HepG2 (cell line): ENCODE results near the gene TOX2. TPM values are rescaled to one million over a fixed set of nuclear protein-coding genes. Genes with fewer than 3 reads are reported as not detected.

Source experiments
- ATAC-seq: fragments of 200-7000 bp; cut with Tn5 transposase; 3 replicates; pipeline ENCODE4 v1.9.1; 2020; ENCODE audit warnings: mild to moderate bottlenecking, moderate library complexity
- BruUV-seq: library from RNA; stranded (reverse); fragments of 400-500 nt; replicated peaks from 2 replicates; lab custom pipeline; 2021; lab: Mats Ljungman, UMichigan
- CTCF ChIA-PET: fragments of 300-600 bp; formaldehyde crosslinking; extraction: SDS; loops from one replicate; lab custom pipeline; 2021; ENCODE audit warnings: low total read pairs, inconsistent platforms, low intra/inter-chr PET ratio; lab: Yijun Ruan, JAX
- POLR2A ChIA-PET: fragments of 350-600 bp; sonication (Branson Sonifier 250); formaldehyde crosslinking; loops from one replicate; lab custom pipeline; 2020; ENCODE audit warnings: antibody characterized with exemption, inconsistent platforms; lab: Yijun Ruan, JAX
- DNase-seq: peaks from one replicate; pipeline ENCODE4 v3.0.0-alpha.2; 2015; ENCODE audit warnings: low spot score
- FAIRE-seq: peaks from 3 replicates; lab custom pipeline; 2011; peaks lifted over from hg19 to GRCh38; lab: Jason Lieb, UNC
- H2AFZ ChIP-seq: one replicate; pipeline ENCODE4 v1.6.1; 2011; ENCODE audit warnings: low read length, inconsistent platforms
- H3K27ac ChIP-seq: fragments of 300-600 bp; 3 replicates; pipeline ENCODE4 v1.8.0; 2011; ENCODE audit warnings: mixed run types, mild to moderate bottlenecking, mixed read lengths, low read length, inconsistent platforms; ENCODE audit not compliant: insufficient read depth; ENCODE audit errors: extremely low read length
- H3K27me3 ChIP-seq, 2 experiments: fragments of 200-600 bp in 1 of 2; 2 replicates in 1 of 2; 3 replicates in 1 of 2; pipeline versions ENCODE4 v1.6.0 to v1.8.0; 2011; ENCODE audit warnings: low read length in 2 of 2, mild to moderate bottlenecking in 2 of 2, moderate library complexity in 2 of 2, inconsistent platforms in 1 of 2; ENCODE audit not compliant: insufficient read depth in 2 of 2, control insufficient read depth in 1 of 2
- H3K36me3 ChIP-seq, 2 experiments: fragments of 200-600 bp in 1 of 2; replicated peaks in 1 of 2; 2 replicates in 1 of 2; 3 replicates in 1 of 2; pipeline versions ENCODE4 v1.5.1 to v1.8.0; 2011; ENCODE audit warnings: low read length in 2 of 2, inconsistent platforms in 1 of 2; ENCODE audit not compliant: insufficient read depth in 2 of 2, control insufficient read depth in 1 of 2
- H3K4me1 ChIP-seq: 2 replicates; pipeline ENCODE4 v1.5.1; 2012; ENCODE audit warnings: low read length, inconsistent platforms; ENCODE audit not compliant: insufficient read depth
- H3K4me2 ChIP-seq: 2 replicates; pipeline ENCODE4 v1.6.0; 2011; ENCODE audit warnings: low read depth, low read length, inconsistent platforms
- H3K4me3 ChIP-seq, 3 experiments: fragments of 200-600 bp in 1 of 3; sonication (generic), shearing (Covaris generic) in 1 of 3; replicated peaks in 1 of 3; 2 replicates each; pipeline ENCODE4 v1.5.1; 2011 to 2016; ENCODE audit warnings: low read length in 3 of 3, inconsistent platforms in 2 of 3, low read depth in 2 of 3, mild to moderate bottlenecking in 2 of 3, control low read depth in 1 of 3, mixed read lengths in 1 of 3; ENCODE audit not compliant: insufficient read depth in 1 of 3
- H3K79me2 ChIP-seq: one replicate; pipeline ENCODE4 v1.6.1; 2011; ENCODE audit warnings: low read length, inconsistent platforms; ENCODE audit not compliant: insufficient read depth
- H3K9ac ChIP-seq: 2 replicates; pipeline ENCODE4 v1.6.0; 2011; ENCODE audit warnings: mild to moderate bottlenecking, low read depth, low read length, inconsistent platforms; ENCODE audit not compliant: insufficient read depth
- H3K9me3 ChIP-seq: 2 replicates; pipeline ENCODE4 v1.5.1; 2012; ENCODE audit warnings: mild to moderate bottlenecking, low read length
- H4K20me1 ChIP-seq: 2 replicates; pipeline ENCODE4 v1.6.0; 2011; ENCODE audit warnings: inconsistent platforms, mild to moderate bottlenecking, low read length, moderate library complexity; ENCODE audit not compliant: insufficient read depth
- ARNT ChIP-seq: fragments of 450-650 bp; IDR thresholded peaks from 2 replicates; pipeline ENCODE4 v1.6.1; 2017
- CBX1 ChIP-seq: IDR thresholded peaks from one replicate; pipeline ENCODE4 v1.6.1; 2016; ENCODE audit warnings: antibody characterized with exemption, low read depth
- FOXC1 ChIP-seq: sonication (generic); formaldehyde crosslinking; IDR thresholded peaks from 2 replicates; pipeline ENCODE4 v1.8.0; 2022; ENCODE audit warnings: mild to moderate bottlenecking, missing genetic modification reagents, borderline replicate concordance
- HCFC1 ChIP-seq: fragments of 150-350 bp; IDR thresholded peaks from 2 replicates; pipeline ENCODE4 v1.6.1; 2014; ENCODE audit warnings: low read depth, low read length
- HNF4A ChIP-seq: sonication (generic); formaldehyde crosslinking; IDR thresholded peaks from 2 replicates; pipeline ENCODE4 v1.4.0; 2020; ENCODE audit warnings: missing genetic modification reagents
- NFE2L1 ChIP-seq: sonication (generic); formaldehyde crosslinking; IDR thresholded peaks from 2 replicates; pipeline ENCODE4 v1.4.0; 2020; ENCODE audit warnings: missing genetic modification reagents, mild to moderate bottlenecking, borderline replicate concordance
- PRPF4 ChIP-seq: fragments of 200-400 bp; formaldehyde crosslinking; IDR thresholded peaks from 2 replicates; pipeline ENCODE4 v1.6.1; 2016; ENCODE audit warnings: low read length, low read depth; ENCODE audit not compliant: poor library complexity, severe bottlenecking
- SIX1 ChIP-seq: sonication (generic); formaldehyde crosslinking; IDR thresholded peaks from 2 replicates; pipeline ENCODE4 v1.4.0; 2020; ENCODE audit warnings: missing genetic modification reagents, borderline replicate concordance
- ZFP62 ChIP-seq: sonication (generic); formaldehyde crosslinking; IDR thresholded peaks from 2 replicates; pipeline ENCODE4 v1.4.0; 2020; ENCODE audit warnings: missing genetic modification reagents
- ZNF24 ChIP-seq: fragments of 450-650 bp; IDR thresholded peaks from 2 replicates; pipeline ENCODE4 v1.6.1; 2017; ENCODE audit warnings: antibody characterized with exemption, mild to moderate bottlenecking
- ZNF652 ChIP-seq: IDR thresholded peaks from 2 replicates; pipeline ENCODE4 v1.6.1; 2016; ENCODE audit warnings: low read depth, borderline replicate concordance
- ZNF7 ChIP-seq: IDR thresholded peaks from 2 replicates; pipeline ENCODE4 v1.6.1; 2016; ENCODE audit warnings: missing biosample characterization, missing genetic modification reagents
- ZNF782 ChIP-seq: sonication (generic); formaldehyde crosslinking; IDR thresholded peaks from 2 replicates; pipeline ENCODE4 v1.4.0; 2020; ENCODE audit warnings: missing genetic modification reagents, mild to moderate bottlenecking, borderline replicate concordance
- ZNF891 ChIP-seq: sonication (generic); formaldehyde crosslinking; IDR thresholded peaks from 2 replicates; pipeline ENCODE4 v1.5.0; 2020; ENCODE audit warnings: mild to moderate bottlenecking, missing genetic modification reagents
- WGBS: methylation state at CpG from one replicate; pipeline ENCODE4 v1.1.6; 2017; ENCODE audit warnings: low lambda C conversion rate; 5-methylcytosine and 5-hydroxymethylcytosine counted together
- in situ Hi-C: cut with HindIII; loops from 2 replicates; pipeline ENCODE4 v1.10.0; 2017; ENCODE audit warnings: low pct_unique_long_range_greater_than_20kb; ENCODE audit not compliant: extremely low pct_ligation_motif_present
- intact Hi-C: fragments of 100-400 bp; cut with micrococcal nuclease; formaldehyde crosslinking; loops from one replicate; pipeline ENCODE4 v1.10.0; 2022; ENCODE audit not compliant: unreplicated experiment
- polyA plus RNA-seq, 8 experiments: library from polyadenylated mRNA; depleted of rRNA in 3 of 8; stranded (reverse) in 7 of 8; unstranded in 1 of 8; fragments of >200 nt; fragmentation: Illumina TruSeq in 4 of 8; extraction: Trizol in 4 of 8; gene quantifications; 2 replicates each; pipeline versions ENCODE4 v1.2.1 to v1.2.3, GENCODE V29; 2011 to 2016; ENCODE audit warnings: low read depth in 4 of 8, missing spikeins in 1 of 8, mixed read lengths in 1 of 8; ENCODE audit not compliant: insufficient read depth in 1 of 8
- total RNA-seq, 5 experiments: library from RNA; depleted of rRNA; stranded (reverse); fragments of >200 nt; fragmentation: Illumina TruSeq; extraction: Trizol; gene quantifications; 2 replicates each; pipeline ENCODE4 v1.2.3, GENCODE V29; 2016; ENCODE audit warnings: low read depth in 1 of 5
- TF ChIP-seq, protein P1 (sequence below): sonication (generic); formaldehyde crosslinking; IDR thresholded peaks from 2 replicates; pipeline ENCODE4 v1.4.0; 2020; ENCODE audit warnings: missing genetic modification reagents
- TF ChIP-seq, protein P2 (sequence below): sonication (generic); formaldehyde crosslinking; IDR thresholded peaks from 2 replicates; pipeline ENCODE4 v1.5.0; 2020; ENCODE audit warnings: mild to moderate bottlenecking, low read depth, missing genetic modification reagents, borderline replicate concordance
- TF ChIP-seq, protein P3 (sequence below): sonication (generic); formaldehyde crosslinking; IDR thresholded peaks from 2 replicates; pipeline ENCODE4 v1.4.0; 2020; ENCODE audit warnings: missing genetic modification reagents

TOX2 gene
- total and polyA plus RNA-seq, 2 of the 13 experiments (the other 11 are each of a cell fraction or from before 2014, with no cell fraction given): not detected

DNA sequence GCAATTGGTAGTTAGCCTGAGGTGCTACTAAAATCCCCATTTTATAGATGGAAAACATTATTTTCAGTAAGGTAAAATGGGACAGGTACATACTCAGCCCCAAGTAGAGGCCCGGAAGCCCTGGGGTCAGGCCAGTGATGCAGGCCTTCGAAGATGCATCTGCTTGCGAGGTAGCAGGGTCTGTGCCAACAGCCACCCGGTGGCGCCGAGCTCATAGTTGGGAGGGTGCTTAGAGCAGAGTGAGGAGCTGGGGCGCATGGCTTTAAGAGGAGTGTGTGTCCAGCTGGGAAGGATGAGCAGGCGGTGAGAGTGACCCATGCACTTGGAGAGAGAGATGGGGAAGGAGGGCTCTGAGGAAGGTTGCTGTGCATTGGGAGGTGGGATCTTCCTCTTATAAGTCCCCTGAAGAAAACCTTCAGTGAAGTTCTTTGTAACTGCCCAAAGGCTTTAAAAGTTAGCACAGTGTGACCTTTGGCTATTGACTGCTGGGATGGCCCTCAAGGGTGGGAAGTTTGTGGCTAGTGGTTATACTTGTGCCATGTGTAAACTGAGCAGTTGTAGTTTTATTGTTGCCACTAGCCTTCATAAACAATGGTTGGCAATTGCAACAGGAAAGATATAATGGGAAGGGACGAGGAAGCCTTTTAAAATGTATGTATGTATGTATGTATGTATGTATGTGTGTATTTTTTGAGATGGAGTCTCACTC, 71.1 kb downstream of the TOX2 start:
- no peaks in the 10 kb centered on the region; the same call in 1 of the 2 replicates for H4K20me1 ChIP-seq
- no peak overlapping the region for H3K27ac ChIP-seq
- no peaks in the 10 kb centered on the region for H3K4me1 ChIP-seq
- no peak overlapping the region for H3K4me3 ChIP-seq
- BruUV-seq: no TSS peak
- H3K36me3 ChIP-seq: no peaks in the 10 kb centered on the region
- H3K9ac ChIP-seq: no peak overlapping the region
- no peak; the same call in 2 of the 3 replicates for ATAC-seq
- ChIA-PET CTCF (no interaction called here), POLR2A (no interaction called here)
- intact Hi-C loops: no loop called here
- H3K27me3 ChIP-seq: peaks cover 2 to 3% of the 10 kb centered on the region in 2 experiments; a peak in 3 of 5 replicates
- no peak for FAIRE-seq
- in situ Hi-C loops: no loop called here
- WGBS: 34% methylated on average over 9 of the region's 9 CpGs
- DNase-seq: no peak
- no peak overlapping the region for H3K4me2 ChIP-seq
- H2AFZ ChIP-seq: no peak overlapping the region
- 0 out of 2 replicates have a peak, but pooled peaks cover 3% of the 10 kb centered on the region for H3K9me3 ChIP-seq
- no peaks in the 10 kb centered on the region for H3K79me2 ChIP-seq
- no peak for TF ChIP-seq HCFC1
- TF ChIP-seq ZNF24: no peak
- TF ChIP-seq, protein P1, sequence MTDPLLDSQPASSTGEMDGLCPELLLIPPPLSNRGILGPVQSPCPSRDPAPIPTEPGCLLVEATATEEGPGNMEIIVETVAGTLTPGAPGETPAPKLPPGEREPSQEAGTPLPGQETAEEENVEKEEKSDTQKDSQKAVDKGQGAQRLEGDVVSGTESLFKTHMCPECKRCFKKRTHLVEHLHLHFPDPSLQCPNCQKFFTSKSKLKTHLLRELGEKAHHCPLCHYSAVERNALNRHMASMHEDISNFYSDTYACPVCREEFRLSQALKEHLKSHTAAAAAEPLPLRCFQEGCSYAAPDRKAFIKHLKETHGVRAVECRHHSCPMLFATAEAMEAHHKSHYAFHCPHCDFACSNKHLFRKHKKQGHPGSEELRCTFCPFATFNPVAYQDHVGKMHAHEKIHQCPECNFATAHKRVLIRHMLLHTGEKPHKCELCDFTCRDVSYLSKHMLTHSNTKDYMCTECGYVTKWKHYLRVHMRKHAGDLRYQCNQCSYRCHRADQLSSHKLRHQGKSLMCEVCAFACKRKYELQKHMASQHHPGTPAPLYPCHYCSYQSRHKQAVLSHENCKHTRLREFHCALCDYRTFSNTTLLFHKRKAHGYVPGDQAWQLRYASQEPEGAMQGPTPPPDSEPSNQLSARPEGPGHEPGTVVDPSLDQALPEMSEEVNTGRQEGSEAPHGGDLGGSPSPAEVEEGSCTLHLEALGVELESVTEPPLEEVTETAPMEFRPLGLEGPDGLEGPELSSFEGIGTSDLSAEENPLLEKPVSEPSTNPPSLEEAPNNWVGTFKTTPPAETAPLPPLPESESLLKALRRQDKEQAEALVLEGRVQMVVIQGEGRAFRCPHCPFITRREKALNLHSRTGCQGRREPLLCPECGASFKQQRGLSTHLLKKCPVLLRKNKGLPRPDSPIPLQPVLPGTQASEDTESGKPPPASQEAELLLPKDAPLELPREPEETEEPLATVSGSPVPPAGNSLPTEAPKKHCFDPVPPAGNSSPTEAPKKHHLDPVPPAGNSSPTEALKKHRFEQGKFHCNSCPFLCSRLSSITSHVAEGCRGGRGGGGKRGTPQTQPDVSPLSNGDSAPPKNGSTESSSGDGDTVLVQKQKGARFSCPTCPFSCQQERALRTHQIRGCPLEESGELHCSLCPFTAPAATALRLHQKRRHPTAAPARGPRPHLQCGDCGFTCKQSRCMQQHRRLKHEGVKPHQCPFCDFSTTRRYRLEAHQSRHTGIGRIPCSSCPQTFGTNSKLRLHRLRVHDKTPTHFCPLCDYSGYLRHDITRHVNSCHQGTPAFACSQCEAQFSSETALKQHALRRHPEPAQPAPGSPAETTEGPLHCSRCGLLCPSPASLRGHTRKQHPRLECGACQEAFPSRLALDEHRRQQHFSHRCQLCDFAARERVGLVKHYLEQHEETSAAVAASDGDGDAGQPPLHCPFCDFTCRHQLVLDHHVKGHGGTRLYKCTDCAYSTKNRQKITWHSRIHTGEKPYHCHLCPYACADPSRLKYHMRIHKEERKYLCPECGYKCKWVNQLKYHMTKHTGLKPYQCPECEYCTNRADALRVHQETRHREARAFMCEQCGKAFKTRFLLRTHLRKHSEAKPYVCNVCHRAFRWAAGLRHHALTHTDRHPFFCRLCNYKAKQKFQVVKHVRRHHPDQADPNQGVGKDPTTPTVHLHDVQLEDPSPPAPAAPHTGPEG (CRISPR knock-in tag): no peak
- no peak for TF ChIP-seq NFE2L1
- no peak for TF ChIP-seq ZNF782
- no peak for TF ChIP-seq SIX1 (CRISPR knock-in tag)
- no peak for TF ChIP-seq CBX1
- no peak for TF ChIP-seq ZNF891 (CRISPR knock-in tag)
- no peak for TF ChIP-seq ZFP62 (CRISPR knock-in tag)
- no peak for TF ChIP-seq FOXC1 (CRISPR knock-in tag)
- TF ChIP-seq ZNF7 (CRISPR knock-in tag): no peak
- no peak for TF ChIP-seq PRPF4
- TF ChIP-seq, protein P2, sequence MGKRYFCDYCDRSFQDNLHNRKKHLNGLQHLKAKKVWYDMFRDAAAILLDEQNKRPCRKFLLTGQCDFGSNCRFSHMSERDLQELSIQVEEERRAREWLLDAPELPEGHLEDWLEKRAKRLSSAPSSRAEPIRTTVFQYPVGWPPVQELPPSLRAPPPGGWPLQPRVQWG: no peak
- TF ChIP-seq ARNT: no peak
- TF ChIP-seq, protein P3, sequence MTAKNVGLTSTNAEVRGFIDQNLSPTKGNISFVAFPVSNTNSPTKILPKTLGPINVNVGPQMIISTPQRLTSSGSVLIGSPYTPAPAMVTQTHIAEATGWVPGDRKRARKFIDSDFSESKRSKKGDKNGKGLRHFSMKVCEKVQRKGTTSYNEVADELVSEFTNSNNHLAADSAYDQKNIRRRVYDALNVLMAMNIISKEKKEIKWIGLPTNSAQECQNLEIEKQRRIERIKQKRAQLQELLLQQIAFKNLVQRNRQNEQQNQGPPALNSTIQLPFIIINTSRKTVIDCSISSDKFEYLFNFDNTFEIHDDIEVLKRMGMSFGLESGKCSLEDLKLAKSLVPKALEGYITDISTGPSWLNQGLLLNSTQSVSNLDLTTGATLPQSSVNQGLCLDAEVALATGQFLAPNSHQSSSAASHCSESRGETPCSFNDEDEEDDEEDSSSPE (CRISPR knock-in tag): no peak
- no peak for TF ChIP-seq ZNF652
- no peak for TF ChIP-seq HNF4A (CRISPR knock-in tag)
